Vagina (tissue), 2 donors: Measurements from ENCODE around the gene STOM.

ENCODE experiments used
- CTCF ChIP-seq, 3 experiments: fragments of 450-650 bp in 2 of 3; fragments of 200-600 bp in 1 of 3; sonication (generic) in 1 of 3; IDR thresholded peaks; one replicate each; pipeline ENCODE4 v1.5.1; 2017 to 2019; ENCODE audit warnings: antibody characterized with exemption in 3 of 3, mild to moderate bottlenecking in 2 of 3, moderate library complexity in 2 of 3
- POLR2A ChIP-seq, 2 donors: fragments of 450-650 bp; IDR thresholded peaks; one replicate each; pipeline ENCODE4 v1.6.1; 2017; ENCODE audit warnings: antibody characterized with exemption in 2 of 2, mild to moderate bottlenecking in 2 of 2, moderate library complexity in 2 of 2
- POLR2AphosphoS5 ChIP-seq, 2 donors: sonication (generic); formaldehyde crosslinking; IDR thresholded peaks; one replicate each; pipeline ENCODE4 v1.9.0; 2017; ENCODE audit warnings: antibody characterized with exemption in 2 of 2, mild to moderate bottlenecking in 2 of 2, low read depth in 1 of 2; ENCODE audit not compliant: insufficient read depth in 1 of 2

GRCh38 chr9:121383715-121384114 is 13.7 kb upstream of the STOM start:
- no peak for TF ChIP-seq CTCF (IDR thresholded peaks at IDR 0.05)
- TF ChIP-seq POLR2AphosphoS5 (IDR thresholded peaks at IDR 0.05; ENCODE audit: insufficient read depth in 1 of 2, low read depth in 1 of 2): no peak
- no peak for TF ChIP-seq POLR2A (IDR thresholded peaks at IDR 0.05)
